ENCODE data around the gene COTL1. TPM values are rescaled to one million over a fixed set of nuclear protein-coding genes. Genes with fewer than 3 reads are reported as not detected.
A peak's percentile ranks its signal among the peaks of the same experiment; 100 is the strongest.

The COTL1 gene
- total RNA-seq, 2 experiments from 2014 or later: 125 to 232 TPM

GRCh38 chr16:84562174-84562815 lies 55.6 kb downstream of the COTL1 start:
- H3K79me2 ChIP-seq (ENCODE audit: insufficient read depth, low read depth, low read length): no peaks in the 10 kb centered on the region
- no peak overlapping the region for H2AFZ ChIP-seq (ENCODE audit: low read length)
- no peak overlapping the region for H3K4me3 ChIP-seq (ENCODE audit: low read depth, low read length, poor library complexity, severe bottlenecking)
- H3K4me1 ChIP-seq (ENCODE audit: insufficient read depth, low read length, poor library complexity, severe bottlenecking): no peaks in the 10 kb centered on the region
- POLR2A ChIA-PET: interaction anchor here (0.6 to 1.6 kb wide), 2 partner anchors 20 to 37 kb away, joined by 3 to 6 read pairs; no protein-coding TSS in a partner anchor
- no TSS peak for BruUV-seq (replicated peaks)
- H3K36me3 ChIP-seq (ENCODE audit: insufficient read depth, low read length): peaks cover 57% of the 10 kb centered on the region
- H3K27ac ChIP-seq (ENCODE audit: low read depth, low read length, poor library complexity, severe bottlenecking): peak overlapping the region; percentile 1
- CTCF ChIA-PET (ENCODE audit: unreplicated experiment): interaction anchor here (0.6 kb wide), 1 partner anchor 208 kb away, joined by 3 read pairs; no protein-coding TSS in a partner anchor
- H3K4me2 ChIP-seq (ENCODE audit: low read length): no peak overlapping the region
- intact Hi-C loops (cut with micrococcal nuclease; ENCODE audit: unreplicated experiment): no loop called here
- H3K9me3 ChIP-seq (ENCODE audit: low read length): no peaks in the 10 kb centered on the region
- TF ChIP-seq, protein P1, sequence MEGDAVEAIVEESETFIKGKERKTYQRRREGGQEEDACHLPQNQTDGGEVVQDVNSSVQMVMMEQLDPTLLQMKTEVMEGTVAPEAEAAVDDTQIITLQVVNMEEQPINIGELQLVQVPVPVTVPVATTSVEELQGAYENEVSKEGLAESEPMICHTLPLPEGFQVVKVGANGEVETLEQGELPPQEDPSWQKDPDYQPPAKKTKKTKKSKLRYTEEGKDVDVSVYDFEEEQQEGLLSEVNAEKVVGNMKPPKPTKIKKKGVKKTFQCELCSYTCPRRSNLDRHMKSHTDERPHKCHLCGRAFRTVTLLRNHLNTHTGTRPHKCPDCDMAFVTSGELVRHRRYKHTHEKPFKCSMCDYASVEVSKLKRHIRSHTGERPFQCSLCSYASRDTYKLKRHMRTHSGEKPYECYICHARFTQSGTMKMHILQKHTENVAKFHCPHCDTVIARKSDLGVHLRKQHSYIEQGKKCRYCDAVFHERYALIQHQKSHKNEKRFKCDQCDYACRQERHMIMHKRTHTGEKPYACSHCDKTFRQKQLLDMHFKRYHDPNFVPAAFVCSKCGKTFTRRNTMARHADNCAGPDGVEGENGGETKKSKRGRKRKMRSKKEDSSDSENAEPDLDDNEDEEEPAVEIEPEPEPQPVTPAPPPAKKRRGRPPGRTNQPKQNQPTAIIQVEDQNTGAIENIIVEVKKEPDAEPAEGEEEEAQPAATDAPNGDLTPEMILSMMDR (conservative IDR thresholded peaks at IDR 0.05; ENCODE audit: low read length): no peak
- TF ChIP-seq EZH2phosphoT487 (IDR thresholded peaks at IDR 0.05; ENCODE audit: borderline replicate concordance, low read depth, low read length): no peak
- no peaks in the 10 kb centered on the region for H4K20me1 ChIP-seq (ENCODE audit: insufficient read depth, low read length)
- H3K9me2 ChIP-seq (ENCODE audit: insufficient read depth, low read length): no peaks in the 10 kb centered on the region
- DNase-seq (ENCODE audit: low spot score): peak; percentile 24

DNA sequence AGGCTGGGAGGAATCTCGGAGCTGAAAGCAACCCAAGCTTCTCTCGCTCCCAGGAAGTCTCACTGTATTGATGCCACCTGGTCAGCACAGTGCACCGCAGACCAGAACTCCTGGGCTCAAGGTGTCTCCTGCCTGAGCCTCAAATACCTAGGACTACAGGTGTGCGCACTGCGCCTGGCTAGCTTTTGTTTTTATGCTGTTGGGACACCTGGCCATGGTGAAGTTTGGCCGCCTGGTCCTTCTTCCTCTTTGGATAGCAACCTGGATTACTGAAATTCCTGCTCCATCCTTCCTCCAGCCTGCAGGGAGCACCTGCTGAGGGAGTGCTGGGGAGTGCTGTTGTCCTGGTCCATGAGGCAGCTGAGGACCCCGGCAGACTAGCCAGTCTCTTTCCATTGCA lies 56.6 kb downstream of the COTL1 start:
- DNase-seq (ENCODE audit: low spot score): no peak
- Histone ChIP-seq H3K27ac (ENCODE audit: low read depth, low read length, poor library complexity, severe bottlenecking) (no peak overlapping the region), H3K4me1 (ENCODE audit: insufficient read depth, low read length, poor library complexity, severe bottlenecking) (no peaks in the 10 kb centered on the region), H2AFZ (ENCODE audit: low read length) (no peak overlapping the region), H3K79me2 (ENCODE audit: insufficient read depth, low read depth, low read length) (no peaks in the 10 kb centered on the region), H3K4me3 (ENCODE audit: low read depth, low read length, poor library complexity, severe bottlenecking) (no peak overlapping the region), H3K4me2 (ENCODE audit: low read length) (no peak overlapping the region), H3K9me3 (ENCODE audit: low read length) (no peaks in the 10 kb centered on the region), H4K20me1 (ENCODE audit: insufficient read depth, low read length) (no peaks in the 10 kb centered on the region), H3K9me2 (ENCODE audit: insufficient read depth, low read length) (no peaks in the 10 kb centered on the region), H3K36me3 (ENCODE audit: insufficient read depth, low read length) (peaks cover 47% of the 10 kb centered on the region)
- ChIA-PET POLR2A (interaction anchor here (0.7 kb wide), 1 partner anchor 21 kb away, joined by 3 read pairs; no protein-coding TSS in a partner anchor), CTCF (ENCODE audit: unreplicated experiment) (interaction anchor here (1.1 kb wide), 1 partner anchor 60 kb away, joined by 4 read pairs; no protein-coding TSS in a partner anchor)
- intact Hi-C loops (cut with micrococcal nuclease; ENCODE audit: unreplicated experiment): no loop called here
- BruUV-seq (replicated peaks): no TSS peak
- no peak for TF ChIP-seq EZH2phosphoT487 (IDR thresholded peaks at IDR 0.05; ENCODE audit: borderline replicate concordance, low read depth, low read length)
- TF ChIP-seq, protein P1 (conservative IDR thresholded peaks at IDR 0.05; ENCODE audit: low read length): no peak

GRCh38 chr16:84560269-84560668 lies 57.6 kb downstream of the COTL1 start:
- ChIA-PET POLR2A (interaction anchor here (0.7 kb wide), 1 partner anchor 20 kb away, joined by 3 read pairs; no protein-coding TSS in a partner anchor), CTCF (ENCODE audit: unreplicated experiment) (no interaction called here)
- H3K36me3 ChIP-seq (ENCODE audit: insufficient read depth, low read length): peaks cover 37% of the 10 kb centered on the region
- no peaks in the 10 kb centered on the region for H3K79me2 ChIP-seq (ENCODE audit: insufficient read depth, low read depth, low read length)
- H3K9me3 ChIP-seq (ENCODE audit: low read length): no peaks in the 10 kb centered on the region
- TF ChIP-seq EZH2phosphoT487 (IDR thresholded peaks at IDR 0.05; ENCODE audit: borderline replicate concordance, low read depth, low read length): no peak
- TF ChIP-seq, protein P1 (conservative IDR thresholded peaks at IDR 0.05; ENCODE audit: low read length): no peak
- H3K4me2 ChIP-seq (ENCODE audit: low read length): no peak overlapping the region
- H3K9me2 ChIP-seq (ENCODE audit: insufficient read depth, low read length): no peaks in the 10 kb centered on the region
- BruUV-seq (replicated peaks): no TSS peak
- no peak overlapping the region for H3K27ac ChIP-seq (ENCODE audit: low read depth, low read length, poor library complexity, severe bottlenecking)
- H4K20me1 ChIP-seq (ENCODE audit: insufficient read depth, low read length): no peaks in the 10 kb centered on the region
- intact Hi-C loops (cut with micrococcal nuclease; ENCODE audit: unreplicated experiment): no loop called here
- no peak for DNase-seq (ENCODE audit: low spot score)
- H2AFZ ChIP-seq (ENCODE audit: low read length): no peak overlapping the region
- H3K4me3 ChIP-seq (ENCODE audit: low read depth, low read length, poor library complexity, severe bottlenecking): no peak overlapping the region
- peaks cover 4% of the 10 kb centered on the region for H3K4me1 ChIP-seq (ENCODE audit: insufficient read depth, low read length, poor library complexity, severe bottlenecking)

Measured in OCI-LY7 (cell line).